Ascending aorta (tissue), 2 donors: ENCODE measurements around the gene ANKRD6. TPM values are rescaled to one million over a fixed set of nuclear protein-coding genes. Genes with fewer than 3 reads are reported as not detected.

ENCODE experiments used
- DNase-seq, 2 donors: peaks; one replicate each; pipeline ENCODE4 v3.0.0-alpha.2; 2019; ENCODE audit warnings: low spot score in 2 of 2
- H3K27ac ChIP-seq, 2 donors: fragments of 200-600 bp; sonication (generic); one replicate each; pipeline ENCODE4 v1.5.1; 2016 to 2017; ENCODE audit warnings: mild to moderate bottlenecking in 1 of 2
- H3K27me3 ChIP-seq: fragments of 200-600 bp; sonication (generic); one replicate; pipeline ENCODE4 v1.5.1; 2017
- H3K36me3 ChIP-seq, 2 donors: fragments of 200-600 bp; sonication (generic); one replicate each; pipeline ENCODE4 v1.5.1; 2016
- H3K4me1 ChIP-seq, 2 donors: fragments of 200-600 bp; sonication (generic); one replicate each; pipeline ENCODE4 v1.5.1; 2016 to 2017; ENCODE audit warnings: mild to moderate bottlenecking in 1 of 2
- H3K4me3 ChIP-seq, 2 donors: fragments of 200-600 bp; sonication (generic); one replicate each; pipeline ENCODE4 v1.5.1; 2016 to 2017; ENCODE audit warnings: mild to moderate bottlenecking in 1 of 2
- H3K9me3 ChIP-seq, 2 donors: fragments of 200-600 bp; sonication (generic); one replicate each; pipeline ENCODE4 v1.5.1; 2016
- intact Hi-C: fragments of 100-400 bp; cut with DNase I; formaldehyde crosslinking; loops from one replicate; pipeline ENCODE4 v1.15.1; 2023
- total RNA-seq: library from RNA; depleted of rRNA; stranded (reverse); fragments of >200 nt; gene quantifications from one replicate; pipeline ENCODE4 v1.1.0, GENCODE V29; 2016
- TF ChIP-seq, protein P1 (sequence below), 3 experiments: fragments of 200-600 bp in 2 of 3; fragments of 450-650 bp in 1 of 3; sonication (generic) in 2 of 3; IDR thresholded peaks; one replicate each; pipeline ENCODE4 v1.5.1; 2016 to 2019; ENCODE audit warnings: antibody characterized with exemption in 3 of 3, mild to moderate bottlenecking in 1 of 3, moderate library complexity in 1 of 3

The ANKRD6 gene
- total RNA-seq, result 32.2 TPM

GRCh38 chr6:89432875-89433251 is at the start of gene ANKRD6:
ANKRD6 (plus strand) TSS chr6:89433152; CDS start chr6:89566977, 133,825 bp downstream.
- no peaks in the 10 kb centered on the region for H3K9me3 ChIP-seq
- intact Hi-C loops, result loop anchor here (1.0 kb wide), 4 partner anchors 50 to 205 kb away; partner anchors contain the start of gene LYRM2
- H3K27ac ChIP-seq, result peak within 1 kb of the TSS; percentile 52 to 69
- peak in 1 of 2 donors; percentile 85 for DNase-seq
- no peaks in the 10 kb centered on the region for H3K36me3 ChIP-seq
- H3K27me3 ChIP-seq, result no peaks in the 10 kb centered on the region
- TF ChIP-seq, protein P1, sequence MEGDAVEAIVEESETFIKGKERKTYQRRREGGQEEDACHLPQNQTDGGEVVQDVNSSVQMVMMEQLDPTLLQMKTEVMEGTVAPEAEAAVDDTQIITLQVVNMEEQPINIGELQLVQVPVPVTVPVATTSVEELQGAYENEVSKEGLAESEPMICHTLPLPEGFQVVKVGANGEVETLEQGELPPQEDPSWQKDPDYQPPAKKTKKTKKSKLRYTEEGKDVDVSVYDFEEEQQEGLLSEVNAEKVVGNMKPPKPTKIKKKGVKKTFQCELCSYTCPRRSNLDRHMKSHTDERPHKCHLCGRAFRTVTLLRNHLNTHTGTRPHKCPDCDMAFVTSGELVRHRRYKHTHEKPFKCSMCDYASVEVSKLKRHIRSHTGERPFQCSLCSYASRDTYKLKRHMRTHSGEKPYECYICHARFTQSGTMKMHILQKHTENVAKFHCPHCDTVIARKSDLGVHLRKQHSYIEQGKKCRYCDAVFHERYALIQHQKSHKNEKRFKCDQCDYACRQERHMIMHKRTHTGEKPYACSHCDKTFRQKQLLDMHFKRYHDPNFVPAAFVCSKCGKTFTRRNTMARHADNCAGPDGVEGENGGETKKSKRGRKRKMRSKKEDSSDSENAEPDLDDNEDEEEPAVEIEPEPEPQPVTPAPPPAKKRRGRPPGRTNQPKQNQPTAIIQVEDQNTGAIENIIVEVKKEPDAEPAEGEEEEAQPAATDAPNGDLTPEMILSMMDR (IDR thresholded peaks at IDR 0.05), result peak; percentile 74 to 98 (median 83)
- peaks cover 3 to 10% of the 10 kb centered on the region in 2 donors for H3K4me1 ChIP-seq
- peak within 1 kb of the TSS; percentile 85 to 97 for H3K4me3 ChIP-seq

- Histone ChIP-seq H3K27me3 (no peaks in the 10 kb centered on the region), H3K9me3 (no peaks in the 10 kb centered on the region), H3K4me1 (no peaks in the 10 kb centered on the region), H3K36me3 (no peaks in the 10 kb centered on the region), H3K27ac (no peak overlapping the region), H3K4me3 (no peak overlapping the region)
- TF ChIP-seq, protein P1 (IDR thresholded peaks at IDR 0.05), result no peak
- no peak for DNase-seq
- intact Hi-C loops, result no loop called here
Measured at GRCh38 chr6:89385156-89385667, 47.7 kb upstream of the ANKRD6 start.

DNA sequence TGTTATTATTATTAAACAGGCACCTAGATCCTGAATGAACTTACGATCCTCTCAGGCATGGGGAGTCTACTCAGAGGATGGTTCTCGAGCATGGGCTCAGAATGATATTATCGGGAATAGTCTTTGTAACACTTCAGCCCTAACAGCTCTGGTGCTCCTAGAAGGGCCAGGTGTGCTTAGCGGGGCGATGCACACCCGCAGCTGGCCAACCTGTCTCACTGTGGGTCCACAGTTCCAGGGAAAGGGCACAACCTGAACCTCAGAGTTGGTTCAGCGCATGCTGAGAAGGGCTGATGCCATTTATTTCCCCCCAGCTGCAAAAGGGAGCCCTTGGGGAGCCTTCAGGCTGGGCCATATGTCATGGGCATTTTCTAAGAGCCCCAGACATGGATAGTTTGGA is 47.1 kb upstream of the ANKRD6 start:
- intact Hi-C loops, result no loop called here
- DNase-seq, result no peak

GRCh38 chr6:89386917-89387491 is 45.9 kb upstream of the ANKRD6 start:
- H3K27ac ChIP-seq, result no peak overlapping the region
- H3K4me3 ChIP-seq, result no peak overlapping the region
- no peaks in the 10 kb centered on the region for H3K4me1 ChIP-seq
- TF ChIP-seq, protein P1 (IDR thresholded peaks at IDR 0.05), result no peak
- H3K27me3 ChIP-seq, result no peaks in the 10 kb centered on the region
- intact Hi-C loops, result no loop called here
- H3K9me3 ChIP-seq, result no peaks in the 10 kb centered on the region
- H3K36me3 ChIP-seq, result no peaks in the 10 kb centered on the region
- no peak for DNase-seq

More for the DNA sequence above, 47.1 kb upstream of the ANKRD6 start:
- Histone ChIP-seq H3K4me3 (no peak overlapping the region), H3K27me3 (no peaks in the 10 kb centered on the region), H3K27ac (no peak overlapping the region), H3K9me3 (no peaks in the 10 kb centered on the region), H3K4me1 (no peaks in the 10 kb centered on the region), H3K36me3 (no peaks in the 10 kb centered on the region)
- TF ChIP-seq, protein P1 (IDR thresholded peaks at IDR 0.05), result no peak

DNA sequence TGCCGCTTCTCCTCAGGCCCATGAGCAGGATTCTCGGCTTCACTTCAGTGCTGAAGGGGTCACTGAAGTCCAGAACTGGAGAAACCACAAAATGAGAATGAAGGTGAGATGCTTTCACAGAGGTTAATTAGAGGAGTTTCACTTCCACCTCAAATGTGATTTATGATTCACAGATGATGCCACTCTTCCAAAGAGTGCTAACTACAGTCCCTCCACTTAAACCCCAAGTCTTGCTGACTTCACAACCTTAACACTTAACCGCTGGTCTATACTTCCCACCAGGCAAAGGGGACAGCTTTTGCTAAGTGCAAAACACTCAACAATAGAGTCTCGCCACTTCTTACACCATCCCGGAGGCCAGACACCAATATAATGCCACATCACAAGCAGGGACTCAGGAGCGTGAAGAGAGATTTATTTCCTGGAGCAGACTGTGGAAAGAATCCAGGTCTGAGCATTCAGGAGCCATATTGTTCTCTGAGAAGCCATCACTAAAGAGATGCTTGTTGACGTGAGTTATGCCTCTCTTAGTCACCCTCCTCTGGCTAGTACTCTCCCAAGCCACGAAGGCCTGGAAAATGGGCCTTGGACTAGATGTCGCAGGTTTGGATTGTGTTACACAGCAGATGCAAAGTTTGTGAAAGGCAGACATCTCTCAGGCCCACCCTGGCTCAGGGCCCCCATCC is 45.3 kb upstream of the ANKRD6 start:
- H3K27me3 ChIP-seq, result no peaks in the 10 kb centered on the region
- H3K36me3 ChIP-seq, result no peaks in the 10 kb centered on the region
- no peaks in the 10 kb centered on the region for H3K4me1 ChIP-seq
- DNase-seq, result no peak
- H3K9me3 ChIP-seq, result no peaks in the 10 kb centered on the region
- TF ChIP-seq, protein P1 (IDR thresholded peaks at IDR 0.05), result no peak
- no peak overlapping the region for H3K27ac ChIP-seq
- no peak overlapping the region for H3K4me3 ChIP-seq
- intact Hi-C loops, result no loop called here
